ENCODE measurements around the gene CEP192.

The CEP192 gene

DNA sequence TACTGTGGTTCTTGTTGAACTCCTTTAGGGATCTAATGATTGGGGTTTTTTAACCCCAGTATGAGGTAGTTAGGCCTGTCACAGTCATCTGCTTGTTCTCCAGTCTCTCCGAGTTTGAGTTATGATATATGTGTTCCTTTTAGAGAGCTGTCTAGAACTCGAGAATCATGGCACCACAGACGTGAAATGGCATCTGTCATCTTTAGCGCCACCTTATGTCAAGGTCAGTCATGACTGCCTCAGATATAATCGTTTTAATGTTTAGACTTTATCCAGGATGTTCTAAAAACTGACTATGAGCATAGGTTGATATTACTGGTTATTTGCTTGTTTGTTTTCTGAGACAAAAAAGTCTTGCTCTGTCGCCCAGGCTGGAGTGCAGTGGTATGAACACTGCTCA lies 112.2 kb downstream of the CEP192 start:
- DNase-seq (ENCODE audit: low spot score): no peak

- no peak for DNase-seq (ENCODE audit: low spot score)
These were observed 113.9 kb downstream of the CEP192 start for GRCh38 chr18:13105059-13105458.

DNA sequence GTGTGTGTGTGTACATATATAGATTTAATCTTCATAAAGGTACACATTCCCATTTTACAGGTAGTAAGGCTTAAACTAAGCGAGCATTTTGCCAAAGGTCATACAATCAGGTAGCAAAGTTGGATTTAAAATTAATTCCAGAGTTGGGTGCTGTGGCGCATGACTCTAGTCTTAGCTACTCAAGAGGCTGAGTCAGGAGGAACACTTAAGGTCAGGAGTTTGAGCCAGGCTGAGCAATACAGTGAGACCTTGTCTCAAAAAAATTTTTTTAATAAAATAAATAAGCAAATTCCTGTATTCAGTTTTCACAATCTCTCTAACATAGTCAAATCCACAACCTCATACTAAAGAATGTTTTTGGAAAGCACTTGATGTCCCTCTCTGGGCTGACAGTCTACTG lies 115.9 kb downstream of the CEP192 start:
- no peak for DNase-seq (ENCODE audit: low spot score)

- no peak for DNase-seq (ENCODE audit: low spot score)
These were observed 117.2 kb downstream of the CEP192 start for GRCh38 chr18:13108330-13108729.

GRCh38 chr18:13110559-13110958 lies 119.4 kb downstream of the CEP192 start:
- DNase-seq (ENCODE audit: low spot score): no peak

GRCh38 chr18:13112982-13113381 lies 121.8 kb downstream of the CEP192 start:
- DNase-seq (ENCODE audit: low spot score): peak; percentile 66

DNA sequence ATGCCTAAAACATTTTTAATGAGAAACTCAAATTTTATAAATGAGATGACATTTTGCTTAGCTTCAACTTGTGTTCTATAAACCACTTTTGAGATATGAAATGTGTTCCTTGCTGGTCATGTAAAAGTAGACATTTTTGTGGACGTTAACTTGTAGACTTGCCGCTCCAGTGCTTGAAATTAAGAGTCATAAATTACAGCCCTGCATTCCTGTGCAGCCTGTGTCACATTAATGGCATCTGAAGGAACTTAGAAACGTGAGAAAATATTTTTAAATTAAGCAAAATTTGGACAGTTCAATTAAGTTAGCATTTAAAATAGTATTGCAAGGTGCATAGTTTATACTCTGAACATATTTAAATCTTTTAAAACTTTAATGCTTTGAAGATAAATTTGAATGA lies 129.1 kb downstream of the CEP192 start:
- DNase-seq (ENCODE audit: low spot score): no peak

DNA sequence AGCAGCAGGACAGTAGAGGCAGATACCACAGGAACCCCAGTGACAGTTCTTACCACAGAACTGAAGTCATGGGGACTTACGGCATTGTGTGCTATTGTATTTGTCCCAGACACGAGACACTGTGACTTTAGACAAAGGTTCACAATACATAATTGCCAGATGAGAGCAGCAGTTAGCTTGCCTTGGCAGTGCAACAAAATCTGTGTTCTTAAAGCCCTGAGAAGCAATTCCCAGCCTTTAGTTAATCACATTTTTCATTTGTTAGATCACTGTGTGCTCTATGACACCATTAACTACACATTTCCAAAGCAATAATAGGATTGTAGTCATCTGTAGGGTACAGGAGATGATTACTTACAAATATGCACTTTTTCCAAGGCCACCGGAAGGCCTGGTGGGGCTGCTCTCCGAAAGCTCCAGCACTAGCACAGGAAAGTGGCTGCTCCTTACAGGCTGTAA lies 129.8 kb downstream of the CEP192 start:
- no peak for DNase-seq (ENCODE audit: low spot score)

GRCh38 chr18:13124411-13124810 lies 133.2 kb downstream of the CEP192 start:
- no peak for DNase-seq (ENCODE audit: low spot score)

GRCh38 chr18:13125191-13125590 lies 134.0 kb downstream of the CEP192 start:
- DNase-seq (ENCODE audit: low spot score): no peak

GRCh38 chr18:13126966-13127598 lies 135.9 kb downstream of the CEP192 start:
- DNase-seq (ENCODE audit: low spot score): no peak

DNA sequence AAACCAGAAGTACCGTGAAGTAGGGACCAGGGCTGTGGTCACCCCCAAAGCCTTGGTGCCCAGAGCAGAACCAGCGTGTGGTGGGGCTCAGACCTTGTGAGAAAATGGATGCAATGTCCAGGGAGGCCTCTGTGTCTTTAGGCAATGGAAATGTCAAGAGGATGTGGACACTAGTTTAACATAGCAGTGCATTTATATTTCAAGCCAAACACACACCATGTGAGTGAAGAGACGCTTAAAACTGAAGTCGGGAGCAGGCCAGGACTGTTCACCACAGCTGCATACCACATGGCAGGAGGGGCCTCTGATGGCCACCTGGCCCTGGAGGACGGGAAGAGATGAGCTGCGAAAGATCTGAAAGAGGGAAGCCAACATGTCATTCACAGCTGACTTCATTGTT lies 140.1 kb downstream of the CEP192 start:
- DNase-seq (ENCODE audit: low spot score): no peak

DNA sequence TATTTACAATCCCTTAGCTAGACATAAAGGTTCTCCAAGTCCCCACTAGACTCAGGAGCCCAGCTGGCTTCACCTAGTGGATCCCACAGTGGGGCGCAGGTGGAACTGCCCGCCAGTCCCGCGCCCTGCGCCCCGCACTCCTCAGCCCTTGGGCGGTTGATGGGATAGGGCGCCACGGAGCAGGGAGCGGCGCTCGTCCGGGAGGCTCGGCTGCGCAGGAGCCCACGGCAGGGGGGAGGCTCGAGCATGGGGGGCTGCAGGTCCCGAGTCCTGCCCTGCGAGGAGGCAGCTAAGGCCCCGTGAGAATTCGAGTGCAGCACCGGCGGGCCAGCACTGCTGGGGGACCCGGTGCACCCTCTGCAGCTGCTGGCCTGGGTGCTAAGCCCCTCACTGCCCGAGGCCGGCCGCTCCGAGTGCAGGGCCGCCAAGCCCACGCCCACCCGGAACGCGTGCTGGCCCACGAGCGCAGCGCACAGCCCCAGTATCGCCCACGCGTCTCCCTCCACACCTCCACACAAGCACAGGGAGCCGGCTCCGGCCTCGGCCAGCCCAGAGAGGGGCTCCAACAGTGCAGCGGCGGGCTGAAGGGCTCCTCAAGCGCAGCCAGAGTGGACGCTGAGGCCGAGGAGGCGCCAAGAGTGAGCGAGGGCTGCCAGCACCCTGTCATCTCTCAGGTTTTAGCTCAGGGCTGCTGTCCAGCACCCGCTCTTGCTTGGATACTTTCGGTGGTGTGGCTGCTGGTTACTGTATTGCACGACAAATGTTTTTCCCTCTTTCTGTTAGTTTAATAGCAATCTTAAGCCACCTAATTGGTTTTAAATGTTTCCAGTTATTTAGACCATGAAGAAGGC lies 143.6 kb downstream of the CEP192 start:
- DNase-seq (ENCODE audit: low spot score): no peak

- DNase-seq (ENCODE audit: low spot score): peak; percentile 60
These were observed 145.1 kb downstream of the CEP192 start for GRCh38 chr18:13136056-13136903.

GRCh38 chr18:13136904-13137669 lies 145.9 kb downstream of the CEP192 start:
- peak; percentile 69 for DNase-seq (ENCODE audit: low spot score)

- DNase-seq (ENCODE audit: low spot score): no peak
These were observed 146.7 kb downstream of the CEP192 start for GRCh38 chr18:13137670-13138419.

DNA sequence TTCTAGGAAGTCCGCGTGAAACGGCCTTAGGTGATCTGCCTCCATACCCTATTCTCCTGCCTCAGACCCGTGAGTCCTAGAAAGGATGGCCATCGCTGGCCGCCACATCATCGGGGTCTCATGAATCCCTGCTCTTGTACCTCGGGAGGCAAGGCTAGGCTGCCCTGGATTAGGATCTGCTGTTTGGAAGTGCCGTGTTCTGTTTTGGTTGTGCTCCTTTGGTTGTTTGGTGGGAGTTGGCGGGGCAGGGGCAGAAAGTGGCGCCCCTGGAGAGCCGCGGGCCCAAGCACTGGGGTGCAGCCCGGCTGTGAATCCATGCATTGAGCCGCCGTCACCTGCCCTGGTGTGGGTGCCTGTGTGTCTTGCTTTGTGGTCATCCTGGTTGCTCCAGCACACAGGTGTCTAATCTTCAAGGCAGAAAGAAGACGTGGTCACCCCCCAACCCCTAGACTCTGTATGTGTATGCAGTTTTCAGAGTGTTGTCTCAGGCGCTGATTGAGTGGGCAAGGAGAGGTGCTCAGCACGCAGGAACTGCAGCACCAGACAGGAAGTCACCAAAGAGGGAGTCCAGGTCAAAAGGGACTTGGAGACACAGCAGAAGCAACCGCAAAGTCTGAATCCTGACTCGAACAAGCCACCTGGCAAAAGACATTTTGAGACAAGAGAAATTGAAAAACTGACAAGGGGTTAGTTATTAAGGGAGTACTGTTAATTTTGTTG lies 147.4 kb downstream of the CEP192 start:
- no peak for DNase-seq (ENCODE audit: low spot score)

DNA sequence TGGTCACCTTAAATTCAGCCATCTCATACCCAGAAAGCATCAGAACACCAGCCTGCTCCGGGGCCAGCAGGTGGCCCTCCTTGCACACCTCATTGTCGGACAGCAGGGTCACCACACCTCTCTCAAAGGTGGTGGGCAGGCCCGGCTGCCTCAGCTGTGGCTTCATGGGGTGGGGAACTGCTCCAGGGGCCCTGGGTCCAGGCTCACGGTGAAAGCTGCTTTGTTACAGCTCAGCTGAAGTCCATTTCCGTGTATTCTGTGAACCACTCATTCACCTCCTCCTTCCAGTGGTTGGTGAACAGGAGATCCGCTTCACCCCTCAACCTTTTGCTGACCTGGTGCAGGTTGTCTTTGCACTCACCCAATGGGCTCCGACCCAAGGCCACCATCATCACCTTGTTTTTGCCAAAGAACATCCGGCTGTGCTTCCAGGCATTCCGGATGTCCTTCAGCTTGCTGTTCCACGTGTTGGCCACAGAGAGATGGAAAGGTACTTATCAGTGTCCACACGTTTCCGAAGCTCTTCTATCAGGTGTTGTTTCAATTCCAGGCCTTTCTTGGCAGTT lies 148.8 kb downstream of the CEP192 start:
- no peak for DNase-seq (ENCODE audit: low spot score)

GRCh38 chr18:13141209-13141608 lies 150.0 kb downstream of the CEP192 start:
- DNase-seq (ENCODE audit: low spot score): no peak

DNA sequence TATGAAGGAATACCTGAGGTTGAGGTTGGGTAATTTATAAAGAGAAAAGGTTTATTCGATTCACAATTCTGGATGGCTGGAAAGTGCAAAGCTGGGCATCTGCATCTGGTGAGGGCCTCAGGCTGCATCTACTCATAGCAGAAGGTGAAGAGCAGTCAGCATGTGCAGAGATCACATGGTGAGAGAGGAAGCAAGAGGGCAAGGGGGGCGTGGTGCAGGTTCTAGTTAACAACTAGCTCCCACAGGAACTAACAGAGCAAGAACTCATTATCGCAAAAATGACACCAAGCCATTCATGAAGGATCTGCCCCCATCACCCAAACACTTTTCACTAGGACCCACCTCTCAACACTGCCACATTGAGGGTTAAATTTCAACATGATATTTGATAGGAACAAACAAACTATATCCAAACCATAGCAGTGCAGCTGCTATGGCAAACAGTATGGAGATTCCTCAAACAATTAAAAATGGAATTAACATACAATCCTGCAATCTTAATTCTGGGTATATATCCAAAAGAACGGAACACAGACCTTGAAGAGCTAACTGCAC lies 154.6 kb downstream of the CEP192 start:
- no peak for DNase-seq (ENCODE audit: low spot score)

All from AG08396 (cell line).